IPS-15b (cell line): Measurements from ENCODE around the gene OSCP1.
A peak's percentile ranks its signal among the peaks of the same experiment; 100 is the strongest.

Experiments used
- H3K27me3 ChIP-seq: one replicate; pipeline ENCODE4 v1.6.1; 2013; ENCODE audit warnings: low read length; ENCODE audit not compliant: control insufficient read depth, insufficient read depth
- H3K36me3 ChIP-seq: one replicate; pipeline ENCODE4 v1.6.1; 2013; ENCODE audit warnings: low read length; ENCODE audit not compliant: control insufficient read depth, insufficient read depth
- H3K4me1 ChIP-seq: one replicate; pipeline ENCODE4 v1.6.1; 2013; ENCODE audit warnings: mild to moderate bottlenecking, low read length; ENCODE audit not compliant: control insufficient read depth, insufficient read depth
- H3K4me3 ChIP-seq: one replicate; pipeline ENCODE4 v1.5.1; 2013; ENCODE audit warnings: low read depth, low read length
- H3K9ac ChIP-seq: one replicate; pipeline ENCODE4 v1.6.1; 2013; ENCODE audit warnings: low read depth, mild to moderate bottlenecking, low read length
- H3K9me3 ChIP-seq: one replicate; pipeline ENCODE4 v1.6.1; 2013; ENCODE audit warnings: mild to moderate bottlenecking, low read length; ENCODE audit not compliant: control insufficient read depth, insufficient read depth

Gene OSCP1

DNA sequence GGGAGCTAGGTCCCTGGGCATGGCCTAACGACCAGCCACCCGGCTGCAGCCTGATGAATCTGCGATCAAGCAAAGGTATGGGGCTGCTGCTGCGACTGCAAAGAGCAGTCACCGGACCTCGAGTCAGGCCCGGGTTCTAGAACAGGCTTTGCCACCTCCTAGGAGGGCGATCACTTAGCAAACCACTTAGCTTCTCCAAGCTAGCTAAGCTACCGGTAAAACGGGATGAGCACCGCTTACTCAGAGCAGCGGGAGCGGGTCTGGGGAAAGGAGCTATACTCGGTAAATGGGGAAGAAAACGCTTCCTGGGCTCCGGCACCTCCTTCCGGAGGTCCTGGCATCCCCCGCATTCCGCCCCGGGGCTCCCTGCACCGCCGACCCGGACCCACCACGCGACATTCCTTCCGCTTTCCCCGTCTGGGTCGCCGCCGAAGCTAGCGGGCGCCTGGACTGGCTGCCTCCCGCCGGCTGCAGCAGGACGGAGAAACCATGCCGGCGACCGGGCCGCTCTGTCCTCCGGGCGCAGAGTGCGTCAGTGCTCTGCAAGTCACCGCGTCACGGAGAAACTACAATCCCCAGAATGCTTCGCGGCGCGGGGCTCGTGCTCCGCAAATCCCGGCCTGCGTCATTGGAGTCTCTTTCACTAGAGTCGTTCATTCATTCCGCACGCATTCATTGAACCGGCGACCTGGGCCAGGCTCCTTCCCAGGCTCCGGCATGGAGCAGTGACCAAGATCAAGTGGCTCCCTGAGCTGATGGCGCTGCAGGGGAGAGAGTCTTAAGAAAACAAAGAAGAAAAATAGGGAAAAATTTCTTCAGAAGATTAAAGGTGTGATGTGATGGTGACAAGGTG, 52.6 kb downstream of the OSCP1 start, which contains the start of gene LSM10:
Gene LSM10 (minus strand): TSS at position 531 of the 853 bp plus-strand sequence. CDS start 3,779 bp downstream, outside the sequence.
- Histone ChIP-seq H3K27me3 (no peaks in the 10 kb centered on the region), H3K9ac (peak within 1 kb of the TSS; percentile 94), H3K4me3 (peak within 1 kb of the TSS; percentile 93), H3K36me3 (peaks cover 14% of the 10 kb centered on the region), H3K4me1 (no peaks in the 10 kb centered on the region), H3K9me3 (no peaks in the 10 kb centered on the region)

DNA sequence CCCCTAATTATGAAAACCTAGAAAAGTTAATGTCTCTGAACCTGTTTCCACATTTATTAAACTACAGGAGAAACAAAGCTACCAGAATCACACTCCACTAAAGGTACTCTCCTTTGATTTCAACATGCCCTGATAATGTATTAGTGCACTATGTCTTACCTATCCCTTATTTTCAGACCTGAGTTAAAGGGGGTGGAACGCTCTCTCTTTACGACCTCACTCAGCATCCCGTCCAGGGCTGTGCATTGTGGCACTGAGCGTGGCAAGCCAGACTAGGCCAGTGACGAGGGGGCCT, 53.2 kb downstream of the OSCP1 start:
- no peaks in the 10 kb centered on the region for H3K9me3 ChIP-seq
- peak overlapping the region; percentile 94 for H3K9ac ChIP-seq
- peak overlapping the region; percentile 93 for H3K4me3 ChIP-seq
- H3K4me1 ChIP-seq, result no peaks in the 10 kb centered on the region
- H3K36me3 ChIP-seq, result peaks cover 18% of the 10 kb centered on the region
- H3K27me3 ChIP-seq, result no peaks in the 10 kb centered on the region

DNA sequence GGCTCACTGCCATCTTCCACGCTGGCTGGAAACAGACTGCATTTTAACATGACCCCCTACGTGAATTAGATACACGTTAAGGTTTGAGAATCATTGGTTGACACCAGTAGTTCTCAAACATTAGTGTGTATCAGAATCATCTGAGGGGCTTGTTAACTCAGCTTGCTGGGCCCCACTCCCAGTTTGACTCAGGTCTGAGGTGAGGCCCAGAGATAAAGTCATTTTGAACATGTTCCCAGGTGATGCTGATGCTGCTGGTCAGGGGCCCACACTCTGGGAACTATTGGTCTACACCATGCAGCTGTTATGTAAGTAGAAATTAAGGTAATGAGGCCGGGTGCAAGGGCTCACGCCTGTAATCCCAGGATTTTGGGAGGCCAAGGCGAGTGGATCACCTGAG, 53.9 kb downstream of the OSCP1 start:
- Histone ChIP-seq H3K27me3 (no peaks in the 10 kb centered on the region), H3K9ac (no peak overlapping the region), H3K4me1 (no peaks in the 10 kb centered on the region), H3K4me3 (no peak overlapping the region), H3K9me3 (no peaks in the 10 kb centered on the region), H3K36me3 (peaks cover 23% of the 10 kb centered on the region)

DNA sequence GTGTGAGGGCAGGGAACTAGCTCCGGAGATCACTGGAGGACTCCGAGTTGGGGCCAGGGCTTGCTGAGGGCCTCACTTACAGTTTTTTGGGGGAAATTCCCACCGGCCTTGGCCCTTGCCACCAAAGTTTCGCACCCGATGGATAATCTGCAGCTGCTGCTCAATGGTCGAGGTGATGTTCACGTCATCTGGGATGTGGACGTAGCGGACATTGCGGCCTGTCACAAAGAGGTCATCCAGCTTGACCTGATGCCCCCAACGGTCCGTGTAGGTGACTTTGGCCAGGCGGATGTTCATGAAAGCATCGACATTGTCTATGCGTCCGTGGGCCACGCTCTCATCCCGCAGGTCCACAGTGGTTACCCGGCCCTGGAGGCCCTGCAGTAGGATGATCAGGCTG, 56.6 kb downstream of the OSCP1 start:
- no peaks in the 10 kb centered on the region for H3K9me3 ChIP-seq
- peaks cover 31% of the 10 kb centered on the region for H3K36me3 ChIP-seq
- no peaks in the 10 kb centered on the region for H3K4me1 ChIP-seq
- H3K9ac ChIP-seq, result no peak overlapping the region
- no peaks in the 10 kb centered on the region for H3K27me3 ChIP-seq
- no peak overlapping the region for H3K4me3 ChIP-seq

DNA sequence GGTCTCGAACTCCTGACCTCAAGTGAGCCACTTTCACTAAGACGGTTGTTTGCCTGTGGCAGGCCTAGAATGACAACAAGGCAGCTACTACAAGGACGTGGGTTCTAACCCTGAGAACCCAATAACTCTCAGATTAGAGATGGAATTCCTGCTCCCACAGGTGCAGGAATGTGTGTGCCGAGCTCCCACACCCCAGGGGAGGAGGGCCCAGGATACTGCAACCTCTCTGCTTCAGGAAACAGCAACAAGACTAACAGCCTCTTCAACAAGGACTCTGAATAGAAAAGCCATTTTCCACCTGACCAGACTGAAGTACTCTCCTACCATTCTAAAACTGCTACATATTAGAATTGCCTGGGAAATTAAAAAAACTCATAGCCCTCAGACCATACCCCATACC, 57.4 kb downstream of the OSCP1 start:
- H3K36me3 ChIP-seq, result peaks cover 31% of the 10 kb centered on the region
- peaks cover 1% of the 10 kb centered on the region for H3K4me1 ChIP-seq
- H3K9me3 ChIP-seq, result no peaks in the 10 kb centered on the region
- H3K27me3 ChIP-seq, result no peaks in the 10 kb centered on the region
- no peak overlapping the region for H3K9ac ChIP-seq
- H3K4me3 ChIP-seq, result no peak overlapping the region

DNA sequence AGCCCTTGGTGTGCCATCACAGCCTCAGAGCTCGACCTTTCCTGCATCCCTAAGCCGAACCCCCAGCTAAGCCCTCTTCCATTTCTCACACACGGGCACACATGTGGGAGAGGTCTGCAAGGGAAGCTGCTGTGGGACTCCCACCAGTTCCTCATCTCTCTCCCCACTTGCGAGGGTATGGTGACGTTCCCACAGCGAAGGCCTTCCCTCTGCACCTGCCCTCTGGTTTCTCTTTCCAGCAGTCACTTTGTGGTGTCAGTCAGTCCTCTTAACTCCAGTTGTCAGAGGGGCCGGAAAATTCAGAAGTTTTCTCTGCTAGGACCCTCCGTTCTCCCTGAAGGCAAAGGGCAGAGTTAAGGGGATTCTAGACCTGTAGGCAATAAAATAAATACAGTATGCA, 59.0 kb downstream of the OSCP1 start:
- Histone ChIP-seq H3K4me1 (peaks cover 14% of the 10 kb centered on the region), H3K4me3 (no peak overlapping the region), H3K27me3 (no peaks in the 10 kb centered on the region), H3K9me3 (no peaks in the 10 kb centered on the region), H3K36me3 (peaks cover 31% of the 10 kb centered on the region), H3K9ac (no peak overlapping the region)

DNA sequence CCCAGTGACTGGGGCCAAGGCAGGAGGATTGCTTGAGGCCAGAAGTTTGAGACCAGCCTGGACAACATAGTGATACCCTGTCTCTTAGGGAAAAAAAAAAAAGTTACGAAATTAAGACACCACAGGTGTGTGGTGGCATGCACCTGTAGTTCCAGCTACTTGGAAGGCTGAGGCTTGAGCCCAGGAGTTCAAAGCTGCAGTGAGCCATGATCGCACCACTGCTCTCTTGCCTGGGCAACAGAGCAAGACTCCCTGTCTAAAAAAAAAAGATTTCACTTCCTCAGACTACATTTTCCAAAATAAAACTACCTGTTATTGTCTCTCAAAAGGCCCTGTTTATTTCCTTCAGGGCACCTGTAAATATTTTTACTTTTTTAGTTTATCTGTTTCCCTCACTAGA, 59.8 kb downstream of the OSCP1 start:
- Histone ChIP-seq H3K36me3 (peaks cover 31% of the 10 kb centered on the region), H3K9me3 (no peaks in the 10 kb centered on the region), H3K27me3 (no peaks in the 10 kb centered on the region), H3K9ac (no peak overlapping the region), H3K4me3 (no peak overlapping the region), H3K4me1 (peaks cover 14% of the 10 kb centered on the region)

DNA sequence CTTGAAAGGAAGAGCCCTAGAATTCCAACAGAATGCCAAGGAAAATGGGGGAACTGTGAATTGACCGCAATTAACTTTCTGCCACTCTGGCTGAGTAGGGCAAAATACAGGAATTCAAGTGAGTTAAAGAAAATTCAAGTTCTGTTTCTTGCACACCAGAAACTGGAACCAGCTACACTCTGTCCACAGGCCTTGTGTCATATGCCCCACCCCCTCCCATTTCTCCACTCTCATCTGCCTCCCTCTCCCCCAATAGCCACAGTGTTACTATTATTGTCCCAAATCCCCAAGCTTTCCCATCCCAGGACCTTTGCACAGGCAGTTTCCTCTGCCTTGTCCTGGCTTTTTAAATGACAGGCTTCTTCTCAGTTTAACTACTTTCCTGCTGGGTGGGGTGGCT, 60.3 kb downstream of the OSCP1 start:
- no peak overlapping the region for H3K9ac ChIP-seq

DNA sequence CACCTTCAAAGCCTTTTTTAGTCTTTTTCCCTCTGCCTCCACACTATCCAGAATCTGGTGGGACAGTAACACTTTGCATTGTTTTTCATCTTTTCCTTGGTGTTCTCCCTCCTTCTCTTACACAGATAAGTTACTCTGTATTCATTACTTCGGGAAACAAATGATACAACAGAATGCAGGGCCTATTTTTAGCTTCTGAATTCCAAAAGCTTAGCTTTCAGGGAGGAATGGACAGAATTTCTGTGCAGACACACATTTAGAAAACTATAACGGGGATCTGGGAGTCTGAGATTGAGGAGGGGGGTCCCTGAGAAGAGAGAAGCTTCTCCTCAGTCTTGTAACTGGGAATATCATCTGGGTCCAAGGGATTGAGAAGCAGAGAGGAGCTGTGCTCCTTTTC, 61.0 kb downstream of the OSCP1 start:
- H3K9ac ChIP-seq, result no peak overlapping the region

More for the DNA sequence above, 60.3 kb downstream of the OSCP1 start:
- Histone ChIP-seq H3K27me3 (no peaks in the 10 kb centered on the region), H3K4me3 (no peak overlapping the region), H3K4me1 (peaks cover 14% of the 10 kb centered on the region), H3K36me3 (peaks cover 31% of the 10 kb centered on the region), H3K9me3 (no peaks in the 10 kb centered on the region)

DNA sequence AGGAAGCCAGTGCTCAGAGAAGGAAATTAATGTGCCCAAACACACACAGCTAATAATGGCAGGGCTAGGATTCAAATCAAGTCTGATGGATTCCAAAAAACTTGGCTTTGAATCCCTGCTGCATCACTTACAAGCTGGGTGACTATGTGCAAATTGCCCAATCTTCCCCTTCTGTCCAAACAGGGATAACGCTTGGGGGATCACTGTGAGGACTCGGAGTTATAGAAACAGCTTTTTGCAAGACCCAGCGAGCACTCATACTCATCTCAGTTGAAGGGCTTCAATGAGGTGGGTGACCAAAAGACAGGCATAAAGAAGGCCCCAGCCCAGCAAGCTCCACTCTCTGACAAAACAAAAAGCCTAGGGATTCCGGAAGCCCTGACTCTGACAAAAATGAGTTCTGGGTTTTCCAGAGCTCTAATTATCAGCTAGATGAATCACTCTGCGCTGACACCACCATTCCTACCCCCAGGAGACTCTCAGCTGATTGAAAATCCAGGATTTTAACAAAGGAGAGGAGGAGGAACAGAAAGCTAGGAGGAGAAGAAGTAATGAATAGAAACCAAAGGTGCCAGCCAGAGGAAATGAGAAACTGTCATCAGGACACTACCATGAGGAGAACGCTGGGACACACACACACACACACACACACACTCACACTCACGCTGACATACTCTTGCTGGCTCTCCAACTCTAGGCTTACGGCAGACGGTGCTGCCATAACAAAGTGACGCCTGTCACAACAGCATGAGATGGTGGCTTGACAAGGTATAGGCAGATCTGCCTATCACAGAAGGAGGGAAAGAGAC, 62.9 kb downstream of the OSCP1 start:
- H3K4me1 ChIP-seq, result peaks cover 19% of the 10 kb centered on the region
- H3K36me3 ChIP-seq, result peaks cover 17% of the 10 kb centered on the region
- H3K9me3 ChIP-seq, result no peaks in the 10 kb centered on the region
- H3K4me3 ChIP-seq, result peak overlapping the region; percentile 78
- no peaks in the 10 kb centered on the region for H3K27me3 ChIP-seq
- peak overlapping the region; percentile 85 for H3K9ac ChIP-seq

More for the DNA sequence above, 61.0 kb downstream of the OSCP1 start:
- Histone ChIP-seq H3K36me3 (peaks cover 31% of the 10 kb centered on the region), H3K9me3 (no peaks in the 10 kb centered on the region), H3K4me3 (no peak overlapping the region), H3K27me3 (no peaks in the 10 kb centered on the region), H3K4me1 (peaks cover 18% of the 10 kb centered on the region)

DNA sequence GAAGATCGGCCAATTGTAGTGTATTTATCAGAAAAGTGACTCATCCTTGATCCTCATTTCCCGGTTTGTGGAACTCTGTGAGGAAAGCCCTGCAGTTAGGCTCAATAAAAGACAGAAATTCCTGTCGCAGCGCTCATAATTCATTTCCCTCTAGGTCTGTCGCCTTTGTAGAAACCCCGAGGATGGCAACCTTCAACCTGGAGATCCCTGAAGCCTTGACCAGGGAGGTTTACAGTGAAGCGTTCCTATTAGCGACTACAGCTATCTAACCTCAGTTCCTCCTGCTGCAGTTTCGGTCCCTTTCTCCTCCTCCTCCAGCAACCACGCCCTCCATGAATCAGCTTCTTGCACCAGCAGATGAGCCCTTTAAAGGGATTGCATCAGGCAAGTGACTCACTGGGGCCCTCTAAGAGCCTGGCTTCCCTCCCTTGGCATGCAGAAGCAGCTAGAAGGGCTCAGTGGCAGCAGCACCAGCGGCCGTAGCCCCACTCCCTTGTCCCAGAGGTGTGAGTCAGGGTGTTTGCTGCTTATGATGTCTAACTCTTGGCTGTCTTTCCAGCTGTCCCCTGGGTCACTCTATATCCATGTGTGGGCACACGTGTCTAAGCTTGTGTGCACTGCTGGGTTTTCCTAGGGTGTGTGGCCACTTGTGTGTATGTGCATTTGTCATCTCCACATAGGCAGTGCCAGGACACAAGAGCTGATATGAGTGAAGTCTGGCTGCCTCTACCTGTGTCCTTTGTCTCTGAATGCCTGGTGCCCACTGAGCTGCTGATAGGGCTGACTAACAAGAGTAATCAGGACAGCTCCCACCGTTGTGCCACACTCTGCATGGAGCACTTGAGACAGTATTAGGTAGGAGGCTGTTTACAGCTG, 63.7 kb downstream of the OSCP1 start:
- no peaks in the 10 kb centered on the region for H3K9me3 ChIP-seq
- peak overlapping the region; percentile 92 for H3K9ac ChIP-seq
- H3K36me3 ChIP-seq, result peaks cover 9% of the 10 kb centered on the region
- H3K27me3 ChIP-seq, result no peaks in the 10 kb centered on the region
- peaks cover 19% of the 10 kb centered on the region for H3K4me1 ChIP-seq
- peak overlapping the region; percentile 78 for H3K4me3 ChIP-seq
